T-helper 9 cell (primary cell): ENCODE results near the gene RNF168.
"Not testable (repeated sequence)": the region's sequence is repeated elsewhere in the genome, so short reads cannot be mapped to it uniquely, and the experiment has no call there.

Experiments
- DNase-seq: peaks from one replicate; pipeline ENCODE4 v3.0.0-alpha.2; 2020
- total RNA-seq, 2 donors: gene quantifications; one replicate each; lab custom pipeline; 2026; lab: John Stamatoyannopoulos, UW

Gene RNF168
- total RNA-seq: 69.0 to 253 reads per million in 2 donors

GRCh38 chr3:196503196-196504076, at the start of gene RNF168:
Gene RNF168, minus strand, starts transcription at chr3:196503768. Its CDS starts 595 bp downstream, at chr3:196503173.
- DNase-seq: peak; percentile 79

DNA sequence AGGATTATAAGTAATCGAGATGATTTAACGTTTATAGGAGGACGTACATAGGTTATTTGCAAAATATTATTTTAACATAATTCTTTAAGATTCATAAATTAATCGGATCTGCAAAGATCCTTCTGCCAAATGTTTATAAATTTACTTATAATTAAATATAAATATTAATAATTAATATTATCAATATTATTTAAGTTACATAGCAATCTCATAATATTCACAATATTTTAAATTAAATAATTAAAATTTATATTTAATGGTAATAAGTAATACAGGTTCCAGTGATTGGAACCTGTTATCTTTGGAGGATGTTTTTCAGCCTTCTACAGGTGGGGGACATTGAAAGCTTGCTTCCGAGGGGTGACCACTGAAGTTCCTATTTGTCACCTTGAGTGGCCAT, 48.7 kb upstream of the RNF168 start:
- no peak for DNase-seq

- not testable (repeated sequence) for DNase-seq
These were observed 46.6 kb upstream of the RNF168 start for GRCh38 chr3:196550172-196550571.

DNA sequence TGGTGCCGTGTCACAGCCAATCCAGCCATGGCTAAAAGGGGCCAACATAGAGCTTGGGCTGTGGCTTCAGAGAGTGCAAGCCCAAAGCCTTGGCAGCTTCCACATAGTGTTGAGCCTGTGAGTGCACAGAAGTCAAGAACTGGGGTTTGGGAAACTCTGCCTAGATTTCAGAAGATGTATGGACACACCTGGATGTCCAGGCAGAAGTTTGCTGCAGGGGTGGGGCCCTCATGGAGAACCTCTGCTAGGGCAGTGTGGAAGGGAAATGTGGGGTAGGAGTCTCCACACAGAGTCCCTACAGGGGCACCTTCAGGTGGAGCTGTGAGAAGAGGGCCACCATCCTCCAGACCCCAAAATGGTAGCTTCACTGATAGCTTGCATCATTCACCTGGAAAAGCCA, 45.7 kb upstream of the RNF168 start:
- not testable (repeated sequence) for DNase-seq

DNA sequence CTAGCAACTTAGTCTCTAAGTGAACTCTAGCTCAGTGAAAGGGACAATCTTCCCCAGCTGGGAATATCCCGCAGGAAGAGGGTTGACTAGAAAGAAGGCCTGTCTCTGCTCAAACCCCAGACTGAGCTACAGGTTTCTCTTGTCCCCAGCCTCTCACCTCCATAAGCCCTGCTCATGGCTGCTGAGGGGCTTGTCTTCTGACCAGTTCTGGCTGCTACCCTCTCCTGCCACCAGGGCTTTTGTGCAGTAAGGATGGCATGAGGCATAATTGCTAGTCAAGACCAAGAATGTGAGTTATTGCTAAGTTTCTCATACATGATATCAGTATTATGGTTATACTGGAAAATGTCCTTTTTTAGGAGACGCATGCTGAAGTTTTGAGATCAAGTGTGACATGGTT, 43.5 kb upstream of the RNF168 start:
- DNase-seq: no peak

DNA sequence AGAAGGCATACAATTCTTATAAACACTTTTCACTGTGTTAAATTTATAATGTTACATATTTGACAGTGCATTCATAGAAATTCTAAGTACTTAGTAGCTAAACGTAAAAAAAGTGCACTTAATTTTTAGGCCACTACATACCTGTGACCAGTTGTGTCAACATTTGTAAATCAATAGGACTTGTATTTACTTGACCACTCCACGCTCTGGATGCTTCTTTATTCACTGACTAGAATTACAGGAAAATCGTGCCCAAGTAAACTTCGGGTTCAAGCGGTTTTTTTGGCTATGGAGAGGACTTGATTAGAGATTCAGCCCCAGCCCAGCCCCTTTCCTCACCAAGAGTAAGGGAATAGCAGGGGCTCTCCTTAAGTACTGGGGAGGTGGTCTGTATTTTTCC, 43.0 kb upstream of the RNF168 start:
- no peak for DNase-seq

DNA sequence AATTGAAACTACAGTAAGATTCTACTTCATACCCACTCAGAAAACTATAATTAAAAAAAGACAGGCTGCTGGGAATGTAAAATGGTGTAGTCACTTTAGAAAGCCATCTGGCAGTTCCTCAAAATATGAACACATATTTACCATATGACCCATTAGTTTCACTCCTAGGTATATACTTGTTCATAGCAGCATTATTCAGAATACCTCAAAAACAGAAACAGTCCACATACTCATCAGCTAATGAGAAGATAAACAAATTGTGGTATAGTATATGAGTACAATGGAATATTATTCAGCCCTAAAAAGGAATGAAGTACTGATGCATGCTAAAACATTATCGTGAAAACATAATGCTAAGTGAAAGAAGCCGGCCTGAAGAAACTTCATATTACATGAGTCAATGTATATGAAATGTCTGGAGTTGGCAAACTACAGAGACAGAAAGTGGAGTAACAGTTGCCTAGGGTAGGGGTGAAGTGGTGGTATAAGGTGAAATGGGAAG, 41.0 kb upstream of the RNF168 start:
- no peak for DNase-seq

DNA sequence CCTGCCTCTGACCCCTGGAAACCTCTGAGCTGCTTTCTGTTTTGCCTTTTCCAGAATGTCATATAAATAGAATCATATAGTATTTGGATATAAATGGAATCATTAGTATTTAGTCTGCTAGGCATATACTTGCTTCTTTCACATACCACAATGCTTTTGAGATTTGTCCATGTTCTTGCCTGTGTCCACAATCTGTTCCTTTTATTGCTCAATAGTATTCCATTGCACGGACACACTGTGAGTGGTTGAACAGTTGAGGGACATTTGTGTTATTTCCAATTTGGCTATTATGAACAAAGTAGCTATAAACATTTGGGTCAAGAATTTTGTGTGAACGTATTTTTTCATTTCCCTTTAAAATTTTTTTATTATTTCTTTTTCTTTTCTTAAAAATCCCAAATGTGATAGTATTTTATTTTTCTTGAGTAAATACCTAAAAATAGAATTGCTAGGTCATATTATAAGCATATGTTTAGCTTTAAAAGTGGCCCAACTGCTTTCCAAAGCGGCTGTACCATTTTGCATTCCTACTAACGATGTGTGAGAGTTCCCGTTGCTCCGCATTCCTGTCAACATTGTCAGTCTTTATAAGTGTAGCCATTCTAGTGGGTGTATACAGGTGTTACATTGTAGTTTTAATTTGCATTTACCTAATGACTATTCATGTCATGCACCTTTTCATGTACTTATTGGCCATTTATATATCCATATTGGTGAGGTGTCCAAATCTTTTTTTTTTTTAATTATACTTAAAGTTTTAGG, 38.3 kb upstream of the RNF168 start:
- no peak for DNase-seq

DNA sequence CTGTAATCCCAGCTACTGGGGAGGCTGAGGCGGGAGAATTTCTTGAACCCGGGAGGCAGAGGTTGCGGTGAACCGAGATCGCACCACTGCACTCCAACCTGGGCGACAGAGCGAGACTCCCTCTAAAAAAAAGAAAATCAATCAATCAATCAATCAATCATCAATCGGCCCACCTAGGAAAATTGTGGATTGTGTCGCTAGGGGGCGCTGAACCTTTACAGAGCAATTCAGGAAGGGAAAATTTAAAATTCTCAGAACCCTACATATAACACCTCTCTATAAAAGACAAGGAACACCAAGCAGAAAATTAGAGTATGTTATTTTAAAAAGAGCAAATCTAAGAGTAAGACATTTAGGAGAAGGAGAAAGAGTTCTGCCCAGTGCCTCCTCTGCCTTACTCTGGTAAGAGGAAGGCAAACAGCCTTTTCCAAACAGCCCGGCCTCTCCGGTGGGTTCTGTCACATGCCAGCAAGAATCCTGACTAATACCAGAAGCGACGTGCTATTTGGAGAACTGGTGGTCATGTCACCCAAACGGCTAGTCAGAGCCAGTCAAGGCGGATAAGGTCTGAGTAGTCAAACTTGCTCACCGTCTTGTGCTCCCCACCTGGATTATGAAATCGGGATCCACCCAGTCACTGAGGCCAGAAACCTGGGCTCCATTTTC, 33.9 kb upstream of the RNF168 start:
- peak; percentile 74 for DNase-seq

GRCh38 chr3:196533260-196533681, 29.7 kb upstream of the RNF168 start:
- DNase-seq: no peak

- DNase-seq: no peak
These were observed 27.9 kb upstream of the RNF168 start for GRCh38 chr3:196531418-196531817.

GRCh38 chr3:196528639-196529233, 25.2 kb upstream of the RNF168 start:
- peak; percentile 62 for DNase-seq

- DNase-seq: no peak
These were observed 21.6 kb upstream of the RNF168 start for GRCh38 chr3:196525141-196525540.

GRCh38 chr3:196524527-196524926, 21.0 kb upstream of the RNF168 start:
- no peak for DNase-seq

DNA sequence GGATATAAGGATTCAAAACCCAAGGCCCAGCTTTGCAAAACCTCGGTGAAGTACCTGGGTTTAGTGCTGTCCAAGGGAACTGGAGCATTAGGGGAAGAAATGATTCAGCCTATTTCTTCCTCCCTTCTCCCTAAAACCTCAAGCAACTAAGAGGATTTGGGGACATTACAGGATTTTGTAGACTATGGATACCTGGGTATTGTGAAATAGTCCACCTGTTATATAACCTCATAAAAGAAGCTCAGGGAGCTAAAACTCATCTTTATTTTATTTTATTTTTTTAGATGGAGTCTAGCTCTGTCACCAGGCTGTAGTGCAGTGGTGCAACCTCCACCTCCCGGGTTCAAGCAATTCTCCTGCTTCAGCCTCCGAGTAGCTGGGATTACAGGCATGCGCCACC, 20.3 kb upstream of the RNF168 start:
- no peak for DNase-seq

DNA sequence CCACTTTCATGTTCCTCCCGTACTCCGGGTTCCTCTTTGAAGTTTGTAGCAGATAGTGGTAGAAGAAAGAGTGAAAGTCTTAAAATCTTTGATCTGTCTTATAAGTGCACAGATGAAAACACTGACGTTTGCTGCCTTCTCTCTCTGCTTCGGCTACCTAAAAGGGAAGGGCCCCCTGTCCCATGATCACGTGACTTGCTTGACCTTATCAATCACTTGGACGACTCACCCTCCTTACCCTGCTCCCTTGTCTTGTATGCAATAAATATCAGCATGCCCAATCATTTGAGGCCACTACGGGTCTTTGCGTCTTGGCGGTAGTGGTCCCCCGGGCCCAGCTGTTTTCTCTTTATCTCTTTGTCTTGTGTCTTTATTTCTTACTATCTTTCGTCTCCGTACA, 17.7 kb upstream of the RNF168 start:
- DNase-seq: not testable (repeated sequence)

DNA sequence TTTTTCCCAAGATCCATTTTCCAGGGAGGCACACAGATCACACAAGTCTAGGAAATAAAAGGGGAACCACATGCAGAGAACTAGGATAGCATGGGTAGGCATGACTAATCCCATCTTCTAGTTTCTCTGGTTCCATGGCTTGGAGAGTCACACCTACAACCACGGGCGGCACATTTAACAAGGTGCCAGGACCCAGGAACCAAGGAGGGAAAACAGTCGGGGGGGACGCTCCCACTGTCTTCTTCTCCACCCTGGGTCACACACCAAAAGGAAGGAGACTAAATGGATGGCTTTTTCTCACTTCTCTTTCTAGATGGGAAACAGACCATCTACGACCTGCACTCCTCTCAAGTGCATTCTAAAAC, 16.1 kb upstream of the RNF168 start:
- DNase-seq: no peak

- DNase-seq: peak; percentile 54
These were observed 15.6 kb upstream of the RNF168 start for GRCh38 chr3:196518966-196519717.

DNA sequence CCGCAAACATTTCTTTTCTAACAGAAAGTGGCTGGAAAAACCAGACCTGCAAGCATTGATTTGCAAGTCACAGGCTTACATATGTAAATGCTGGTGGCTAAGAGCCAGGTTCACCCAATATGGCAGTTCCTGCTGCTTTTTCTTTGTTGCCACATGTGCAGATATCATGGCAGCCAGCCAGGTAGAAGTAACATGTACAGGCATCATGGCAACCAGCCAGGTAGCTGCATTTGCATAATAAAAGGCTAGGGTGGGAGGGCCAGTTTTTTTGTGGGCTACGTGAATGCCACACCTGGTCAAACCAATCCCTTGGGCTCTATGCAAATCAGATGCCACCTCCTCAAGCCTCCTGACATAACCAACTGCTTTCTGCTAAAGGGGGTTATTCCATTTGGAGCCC, 14.4 kb upstream of the RNF168 start:
- DNase-seq: no peak

DNA sequence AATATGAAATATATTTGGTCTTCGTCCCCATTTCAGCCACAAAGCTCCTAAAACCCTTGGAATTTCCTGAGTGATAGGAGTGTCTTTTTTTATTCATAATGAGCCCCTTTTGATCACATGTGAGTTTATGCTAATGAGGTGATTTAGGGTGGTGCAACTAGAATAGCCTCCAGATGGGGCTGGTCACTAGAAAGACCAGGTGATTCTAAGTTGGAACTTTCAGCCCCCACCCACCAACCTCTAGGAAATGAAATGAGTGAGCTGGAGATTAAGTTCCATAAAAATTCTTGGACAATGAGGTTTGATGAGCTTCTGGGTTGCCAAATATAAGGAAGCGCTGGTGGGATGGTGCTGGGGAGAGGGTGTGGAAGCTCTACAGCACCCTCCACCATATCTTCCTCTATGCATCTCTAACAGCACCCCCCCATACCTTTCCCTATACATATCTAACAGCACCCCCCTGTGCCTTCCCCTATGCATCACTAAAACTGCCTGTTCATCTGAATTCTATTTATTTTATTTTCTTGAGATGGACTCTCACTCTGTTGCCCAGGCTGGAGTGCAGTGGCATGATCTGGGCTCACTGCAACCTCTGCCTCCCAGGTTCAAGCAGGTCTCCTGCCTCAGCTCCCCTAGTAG, 13.7 kb upstream of the RNF168 start:
- no peak for DNase-seq

DNA sequence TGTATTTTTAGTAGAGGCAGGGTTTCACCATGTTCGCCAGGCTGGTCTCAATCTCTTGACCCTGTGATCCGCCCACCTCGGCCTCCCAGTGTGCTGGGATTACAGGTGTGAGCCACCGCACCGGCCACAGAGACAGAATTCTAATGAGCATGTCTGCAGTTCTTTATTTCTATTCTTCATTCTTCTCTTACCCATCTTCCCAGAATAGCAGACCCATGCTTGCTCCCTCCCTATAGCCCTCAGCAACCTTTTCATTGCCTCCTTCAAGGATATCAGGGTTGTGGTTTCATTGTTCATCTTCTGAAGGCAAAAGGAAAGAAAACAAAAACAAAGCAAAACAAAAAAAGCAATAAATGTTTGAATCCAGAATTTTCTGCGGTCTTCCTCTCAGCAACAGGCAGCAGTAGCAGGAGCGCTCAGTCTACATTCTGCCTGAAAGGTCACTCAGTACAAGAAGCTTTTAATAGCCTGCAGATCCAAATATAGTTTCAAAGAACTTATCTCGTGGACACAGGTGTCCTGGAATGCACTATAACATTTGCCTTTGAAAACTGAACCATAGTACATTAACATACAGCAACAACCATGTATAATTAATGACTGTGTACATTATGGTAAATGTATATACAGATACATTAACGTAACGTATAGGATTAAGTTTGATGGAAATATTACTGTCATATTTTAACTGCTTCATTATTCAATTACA, 11.5 kb upstream of the RNF168 start, which contains the start of gene SMCO1:
SMCO1 (minus strand) TSS at position 434 of the 709 bp plus-strand sequence; CDS start at position 297, 137 bp downstream.
- no peak for DNase-seq
